Mononuclear cell (primary cell): ENCODE results near the gene ADORA3. TPM values are rescaled to one million over a fixed set of nuclear protein-coding genes. Genes with fewer than 3 reads are reported as not detected.

Experiments used
- H3K27me3 ChIP-seq: 2 replicates; pipeline ENCODE4 v1.6.0; 2011; ENCODE audit warnings: low read length, control low read depth; ENCODE audit not compliant: insufficient read depth
- H3K4me1 ChIP-seq: 2 replicates; pipeline ENCODE4 v1.5.1; 2011; ENCODE audit warnings: mild to moderate bottlenecking, low read length, control low read depth; ENCODE audit not compliant: insufficient read depth
- H3K4me3 ChIP-seq: 2 replicates; pipeline ENCODE4 v1.5.1; 2011; ENCODE audit warnings: mild to moderate bottlenecking, low read length, moderate library complexity
- H3K9me3 ChIP-seq: 2 replicates; pipeline ENCODE4 v1.5.1; 2011; ENCODE audit warnings: low read depth, mild to moderate bottlenecking, control low read depth, low read length
- total RNA-seq: library from RNA; depleted of rRNA; stranded (reverse); fragments of >200 nt; gene quantifications from one replicate; pipeline ENCODE4 v1.2.3, GENCODE V29; 2012

ADORA3 gene
- total RNA-seq, 1 donor = not detected

- Histone ChIP-seq H3K4me1 (peaks cover 45% of the 10 kb centered on the region), H3K27me3 (no peaks in the 10 kb centered on the region), H3K4me3 (no peak overlapping the region), H3K9me3 (no peaks in the 10 kb centered on the region)
Measured at GRCh38 chr1:111491070-111491469, 12.4 kb downstream of the ADORA3 start.

GRCh38 chr1:111490220-111490619 is 13.2 kb downstream of the ADORA3 start:
- Histone ChIP-seq H3K4me1 (peaks cover 45% of the 10 kb centered on the region), H3K4me3 (no peak overlapping the region), H3K27me3 (no peaks in the 10 kb centered on the region), H3K9me3 (no peaks in the 10 kb centered on the region)

- H3K4me3 ChIP-seq = no peak overlapping the region
- no peaks in the 10 kb centered on the region for H3K9me3 ChIP-seq
- no peaks in the 10 kb centered on the region for H3K27me3 ChIP-seq
- H3K4me1 ChIP-seq = peaks cover 45% of the 10 kb centered on the region
Measured at GRCh38 chr1:111489604-111490003, 13.8 kb downstream of the ADORA3 start.

GRCh38 chr1:111488669-111489068 is 14.8 kb downstream of the ADORA3 start:
- Histone ChIP-seq H3K27me3 (no peaks in the 10 kb centered on the region), H3K9me3 (no peaks in the 10 kb centered on the region), H3K4me1 (peaks cover 54% of the 10 kb centered on the region), H3K4me3 (no peak overlapping the region)

GRCh38 chr1:111487133-111487532 is 16.3 kb downstream of the ADORA3 start:
- Histone ChIP-seq H3K4me1 (peaks cover 62% of the 10 kb centered on the region), H3K9me3 (no peaks in the 10 kb centered on the region), H3K27me3 (no peaks in the 10 kb centered on the region), H3K4me3 (no peak overlapping the region)

GRCh38 chr1:111486431-111486830 is 17.0 kb downstream of the ADORA3 start:
- no peaks in the 10 kb centered on the region for H3K27me3 ChIP-seq
- no peaks in the 10 kb centered on the region for H3K9me3 ChIP-seq
- H3K4me3 ChIP-seq = no peak overlapping the region
- H3K4me1 ChIP-seq = peaks cover 69% of the 10 kb centered on the region

GRCh38 chr1:111484391-111485026 is 18.9 kb downstream of the ADORA3 start:
- Histone ChIP-seq H3K4me3 (no peak overlapping the region), H3K27me3 (no peaks in the 10 kb centered on the region), H3K9me3 (no peaks in the 10 kb centered on the region), H3K4me1 (peaks cover 69% of the 10 kb centered on the region)

GRCh38 chr1:111483876-111484275 is 19.6 kb downstream of the ADORA3 start:
- H3K9me3 ChIP-seq = no peaks in the 10 kb centered on the region
- no peak overlapping the region for H3K4me3 ChIP-seq
- no peaks in the 10 kb centered on the region for H3K27me3 ChIP-seq
- peaks cover 63% of the 10 kb centered on the region for H3K4me1 ChIP-seq

- no peaks in the 10 kb centered on the region for H3K9me3 ChIP-seq
- no peak overlapping the region for H3K4me3 ChIP-seq
- H3K4me1 ChIP-seq = peaks cover 60% of the 10 kb centered on the region
- no peaks in the 10 kb centered on the region for H3K27me3 ChIP-seq
Measured at GRCh38 chr1:111483166-111483565, 20.3 kb downstream of the ADORA3 start.

- Histone ChIP-seq H3K4me3 (no peak overlapping the region), H3K9me3 (no peaks in the 10 kb centered on the region), H3K27me3 (no peaks in the 10 kb centered on the region), H3K4me1 (peaks cover 62% of the 10 kb centered on the region)
Measured at GRCh38 chr1:111481387-111482221, 21.8 kb downstream of the ADORA3 start.

GRCh38 chr1:111480674-111481073 is 22.8 kb downstream of the ADORA3 start:
- Histone ChIP-seq H3K27me3 (no peaks in the 10 kb centered on the region), H3K9me3 (no peaks in the 10 kb centered on the region), H3K4me1 (peaks cover 71% of the 10 kb centered on the region), H3K4me3 (no peak overlapping the region)

- Histone ChIP-seq H3K9me3 (no peaks in the 10 kb centered on the region), H3K27me3 (no peaks in the 10 kb centered on the region), H3K4me3 (no peak overlapping the region), H3K4me1 (peaks cover 74% of the 10 kb centered on the region)
Measured at GRCh38 chr1:111476761-111477309, 26.6 kb downstream of the ADORA3 start.

GRCh38 chr1:111476214-111476613 is 27.2 kb downstream of the ADORA3 start:
- Histone ChIP-seq H3K4me3 (peak overlapping the region; percentile 69), H3K27me3 (no peaks in the 10 kb centered on the region), H3K4me1 (peaks cover 74% of the 10 kb centered on the region), H3K9me3 (no peaks in the 10 kb centered on the region)

GRCh38 chr1:111475701-111476100 is 27.7 kb downstream of the ADORA3 start:
- H3K4me1 ChIP-seq = peaks cover 74% of the 10 kb centered on the region
- no peaks in the 10 kb centered on the region for H3K27me3 ChIP-seq
- peak overlapping the region; percentile 69 for H3K4me3 ChIP-seq
- H3K9me3 ChIP-seq = no peaks in the 10 kb centered on the region

- H3K4me1 ChIP-seq = peaks cover 75% of the 10 kb centered on the region
- peak overlapping the region; percentile 69 for H3K4me3 ChIP-seq
- no peaks in the 10 kb centered on the region for H3K9me3 ChIP-seq
- H3K27me3 ChIP-seq = no peaks in the 10 kb centered on the region
Measured at GRCh38 chr1:111474521-111474920, 28.9 kb downstream of the ADORA3 start.
